Duodenal mucosa (tissue), 2 donors: ENCODE measurements around the gene PPM1N.
"Not testable (repeated sequence)": the region's sequence is repeated elsewhere in the genome, so short reads cannot be mapped to it uniquely, and the experiment has no call there.

Experiments used
- H3K27ac ChIP-seq: one replicate; pipeline ENCODE4 v1.7.0; 2013; ENCODE audit warnings: low read depth, low read length
- H3K27me3 ChIP-seq, 2 donors: one replicate each; pipeline ENCODE4 v1.7.0; 2013; ENCODE audit warnings: low read length in 2 of 2, control low read depth in 1 of 2; ENCODE audit not compliant: insufficient read depth in 2 of 2, control insufficient read depth in 1 of 2
- H3K36me3 ChIP-seq, 2 donors: one replicate each; pipeline ENCODE4 v1.7.0; 2013; ENCODE audit warnings: low read length in 2 of 2, control low read depth in 1 of 2; ENCODE audit not compliant: insufficient read depth in 2 of 2, control insufficient read depth in 1 of 2
- H3K4me1 ChIP-seq, 2 donors: one replicate each; pipeline ENCODE4 v1.7.0; 2013; ENCODE audit warnings: low read length in 2 of 2, control low read depth in 1 of 2; ENCODE audit not compliant: insufficient read depth in 2 of 2, control insufficient read depth in 1 of 2
- H3K4me3 ChIP-seq, 2 donors: one replicate each; pipeline ENCODE4 v1.7.0; 2013; ENCODE audit warnings: low read length in 2 of 2, low read depth in 1 of 2
- H3K9ac ChIP-seq, 2 donors: one replicate each; pipeline ENCODE4 v1.7.0; 2013; ENCODE audit warnings: low read length in 2 of 2, low read depth in 1 of 2
- H3K9me3 ChIP-seq, 2 donors: one replicate each; pipeline ENCODE4 v1.7.0; 2013; ENCODE audit warnings: low read length in 2 of 2, control low read depth in 1 of 2; ENCODE audit not compliant: control insufficient read depth in 1 of 2

The PPM1N gene

GRCh38 chr19:45508417-45508860 lies 10.2 kb downstream of the PPM1N start:
- Histone ChIP-seq H3K4me1 (peaks cover 18 to 33% of the 10 kb centered on the region in 2 donors), H3K27ac (peak overlapping the region; percentile 96), H3K36me3 (peaks cover 0 to 4% of the 10 kb centered on the region in 2 donors)

GRCh38 chr19:45508861-45509691 lies 10.8 kb downstream of the PPM1N start:
- H3K9me3 ChIP-seq, result no peaks in the 10 kb centered on the region
- peaks cover 0 to 4% of the 10 kb centered on the region in 2 donors for H3K36me3 ChIP-seq
- peak overlapping the region; percentile 95 to 98 for H3K4me3 ChIP-seq
- peaks cover 23 to 38% of the 10 kb centered on the region in 2 donors for H3K4me1 ChIP-seq
- peak overlapping the region; percentile 96 for H3K27ac ChIP-seq
- no peaks in the 10 kb centered on the region for H3K27me3 ChIP-seq
- peak overlapping the region; percentile 90 to 100 for H3K9ac ChIP-seq

More at GRCh38 chr19:45508417-45508860, 10.2 kb downstream of the PPM1N start:
- Histone ChIP-seq H3K27me3 (no peaks in the 10 kb centered on the region), H3K9ac (peak overlapping the region; percentile 98 to 100), H3K4me3 (peak overlapping the region; percentile 95 to 98), H3K9me3 (no peaks in the 10 kb centered on the region)

- H3K9me3 ChIP-seq, result no peaks in the 10 kb centered on the region
- no peaks in the 10 kb centered on the region for H3K27me3 ChIP-seq
- H3K9ac ChIP-seq, result peak overlapping the region; percentile 63 to 100
- H3K4me3 ChIP-seq, result peak overlapping the region; percentile 95 to 98
- peak overlapping the region; percentile 44 for H3K27ac ChIP-seq
- peaks cover 0 to 4% of the 10 kb centered on the region in 2 donors for H3K36me3 ChIP-seq
- peaks cover 29 to 44% of the 10 kb centered on the region in 2 donors for H3K4me1 ChIP-seq
Observed at GRCh38 chr19:45509692-45510015, 11.4 kb downstream of the PPM1N start.

DNA sequence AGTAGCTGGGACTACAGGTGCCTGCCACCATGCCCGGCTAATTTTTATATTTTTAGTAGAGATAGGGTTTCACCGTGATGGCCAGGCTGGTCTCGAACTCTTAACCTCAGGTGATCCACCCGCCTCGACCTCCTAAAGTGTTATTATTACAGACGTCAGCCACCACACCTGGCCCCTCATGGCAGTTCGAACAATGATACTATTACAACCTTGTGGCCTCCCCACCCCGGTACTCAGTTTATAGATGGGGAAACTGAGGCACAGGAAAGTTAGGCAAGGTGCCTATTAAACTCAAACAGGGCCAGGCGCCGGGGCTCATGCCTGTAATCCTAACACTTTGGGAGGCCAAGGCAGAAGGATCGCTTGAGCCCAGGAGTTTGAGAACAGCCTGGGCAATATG lies 12.1 kb downstream of the PPM1N start:
- H3K27ac ChIP-seq, H3K36me3 ChIP-seq, H3K9me3 ChIP-seq, H3K9ac ChIP-seq, H3K4me3 ChIP-seq, H3K27me3 ChIP-seq: not testable (repeated sequence)
- peaks cover 36 to 51% of the 10 kb centered on the region in 2 donors for H3K4me1 ChIP-seq

DNA sequence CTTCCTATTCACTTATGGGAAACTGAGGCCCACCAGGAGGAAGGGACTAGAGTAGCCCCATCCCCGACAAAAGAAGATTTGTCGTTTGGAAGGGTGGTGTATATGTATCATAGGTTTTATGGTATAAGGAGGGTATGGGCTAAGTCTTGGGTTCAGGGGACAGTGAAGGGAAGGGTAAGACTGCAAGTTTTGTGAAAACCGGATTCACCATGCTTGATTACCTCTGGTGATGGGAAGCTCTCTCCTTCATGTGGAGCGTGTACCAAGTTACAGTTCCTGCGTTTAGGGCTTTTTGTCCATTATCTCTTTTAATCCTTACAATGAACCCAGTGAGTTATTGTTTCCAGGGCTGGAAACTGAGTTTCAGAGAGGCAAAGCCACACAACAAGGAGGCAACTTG lies 12.8 kb downstream of the PPM1N start:
- Histone ChIP-seq H3K9ac (peak overlapping the region in 1 of 2 donors; percentile 10), H3K4me1 (peaks cover 42 to 55% of the 10 kb centered on the region in 2 donors), H3K36me3 (peaks cover 0 to 4% of the 10 kb centered on the region in 2 donors), H3K27me3 (no peaks in the 10 kb centered on the region), H3K9me3 (no peaks in the 10 kb centered on the region), H3K27ac (no peak overlapping the region), H3K4me3 (peak overlapping the region in 1 of 2 donors; percentile 43)

DNA sequence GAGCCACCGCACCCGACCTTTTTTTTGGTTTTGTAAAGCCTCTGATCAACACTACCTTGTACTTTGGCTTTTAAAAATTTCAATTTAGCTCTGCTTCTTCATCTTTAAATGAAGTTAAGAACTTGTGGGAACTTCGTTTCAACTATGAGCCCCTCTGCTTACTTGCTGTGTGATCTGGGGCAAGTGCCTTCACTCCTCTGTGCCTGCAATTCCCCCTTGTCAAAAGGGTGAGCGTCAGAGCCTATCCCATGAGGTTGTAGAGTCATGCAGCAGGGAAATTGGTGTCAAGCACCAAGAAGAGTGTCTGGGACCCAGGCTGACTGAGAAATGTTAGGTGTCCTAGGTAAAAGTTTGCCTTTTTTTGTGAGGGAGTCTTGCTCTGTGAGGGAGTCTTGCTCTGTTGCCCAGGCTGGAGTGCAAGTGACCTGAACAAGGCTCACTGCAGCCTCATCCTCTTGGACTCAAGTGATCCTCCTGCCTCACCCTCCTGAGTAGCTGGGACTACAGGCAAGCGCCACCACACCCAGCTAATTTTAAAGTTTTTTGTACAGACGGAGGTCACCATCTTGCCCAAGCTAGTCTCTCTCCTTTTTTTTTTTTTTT lies 14.7 kb downstream of the PPM1N start:
- H3K27me3 ChIP-seq, result no peaks in the 10 kb centered on the region
- H3K4me3 ChIP-seq, result no peak overlapping the region
- H3K27ac ChIP-seq, result no peak overlapping the region
- no peaks in the 10 kb centered on the region for H3K9me3 ChIP-seq
- H3K36me3 ChIP-seq, result peaks cover 0 to 11% of the 10 kb centered on the region in 2 donors
- H3K9ac ChIP-seq, result no peak overlapping the region
- H3K4me1 ChIP-seq, result peaks cover 49 to 59% of the 10 kb centered on the region in 2 donors

DNA sequence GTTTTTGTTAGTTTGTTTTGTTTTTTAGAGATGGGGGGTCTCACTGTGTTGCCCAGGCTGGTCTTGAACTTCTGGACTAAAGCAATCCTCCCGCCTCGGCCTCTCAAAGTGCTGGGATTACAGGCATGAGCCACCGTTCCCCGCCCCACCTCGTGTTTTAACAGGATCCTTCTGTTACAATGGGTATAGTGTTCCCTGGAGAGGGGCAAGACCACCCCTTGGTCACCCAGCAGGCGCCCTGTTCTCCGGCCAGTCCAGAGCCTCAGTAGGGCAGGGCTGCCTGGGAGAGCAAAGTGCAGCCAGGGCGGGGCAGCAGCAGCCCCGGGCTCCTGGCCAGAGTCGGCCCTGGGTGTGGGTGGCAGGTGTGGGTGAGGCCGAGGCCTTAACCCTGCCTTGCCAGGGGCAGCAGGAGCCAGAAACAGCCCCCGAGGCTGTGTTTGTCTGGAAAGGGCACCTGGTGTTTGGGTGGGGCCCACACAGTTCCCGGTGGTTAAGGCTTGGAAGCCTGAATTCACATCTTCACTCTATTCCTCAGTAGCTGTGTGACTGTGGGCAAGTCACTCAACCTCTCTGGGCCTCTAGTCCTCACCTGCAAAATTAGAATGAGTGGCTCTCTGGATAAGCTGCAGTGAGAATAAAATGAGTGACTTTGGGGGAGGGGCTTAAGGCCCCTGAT lies 16.3 kb downstream of the PPM1N start:
- Histone ChIP-seq H3K36me3 (peaks cover 5 to 19% of the 10 kb centered on the region in 2 donors), H3K27me3 (no peaks in the 10 kb centered on the region), H3K4me3 (peak overlapping the region; percentile 34 to 50), H3K4me1 (peaks cover 52 to 59% of the 10 kb centered on the region in 2 donors), H3K9me3 (no peaks in the 10 kb centered on the region), H3K27ac (peak overlapping the region; percentile 89), H3K9ac (peak overlapping the region; percentile 58 to 83)

DNA sequence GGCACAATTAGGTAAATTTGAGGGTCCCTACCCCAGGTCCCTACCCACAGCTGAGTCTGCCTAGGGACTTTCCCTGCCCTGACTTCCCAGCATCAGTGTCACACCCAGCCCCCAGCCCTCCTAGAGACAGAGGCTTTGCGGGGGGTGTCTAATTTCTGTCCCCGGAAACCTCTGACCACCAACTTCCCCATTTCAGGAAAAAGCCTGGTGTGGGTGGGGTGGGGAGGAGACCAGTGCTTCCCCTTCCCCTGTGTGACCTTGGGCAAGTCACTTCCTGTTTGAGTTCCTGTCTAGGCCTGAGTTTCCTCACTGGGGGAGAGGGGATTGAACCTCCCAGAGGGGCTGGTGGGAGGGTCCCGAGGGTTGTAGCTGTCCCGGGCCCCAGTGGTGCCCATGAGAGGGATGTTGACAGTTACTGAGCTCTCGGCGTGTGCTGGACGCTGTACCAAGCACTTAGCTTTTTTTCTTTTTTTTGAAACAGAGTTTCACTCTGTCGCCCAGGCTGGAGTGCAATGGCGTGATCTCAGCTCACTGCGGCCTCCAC lies 16.9 kb downstream of the PPM1N start:
- H3K27ac ChIP-seq, result peak overlapping the region; percentile 89
- no peaks in the 10 kb centered on the region for H3K27me3 ChIP-seq
- H3K9ac ChIP-seq, result peak overlapping the region; percentile 58 to 83
- peaks cover 52% of the 10 kb centered on the region in 2 donors for H3K4me1 ChIP-seq
- no peaks in the 10 kb centered on the region for H3K9me3 ChIP-seq
- H3K36me3 ChIP-seq, result peaks cover 7 to 22% of the 10 kb centered on the region in 2 donors
- peak overlapping the region; percentile 34 to 50 for H3K4me3 ChIP-seq

DNA sequence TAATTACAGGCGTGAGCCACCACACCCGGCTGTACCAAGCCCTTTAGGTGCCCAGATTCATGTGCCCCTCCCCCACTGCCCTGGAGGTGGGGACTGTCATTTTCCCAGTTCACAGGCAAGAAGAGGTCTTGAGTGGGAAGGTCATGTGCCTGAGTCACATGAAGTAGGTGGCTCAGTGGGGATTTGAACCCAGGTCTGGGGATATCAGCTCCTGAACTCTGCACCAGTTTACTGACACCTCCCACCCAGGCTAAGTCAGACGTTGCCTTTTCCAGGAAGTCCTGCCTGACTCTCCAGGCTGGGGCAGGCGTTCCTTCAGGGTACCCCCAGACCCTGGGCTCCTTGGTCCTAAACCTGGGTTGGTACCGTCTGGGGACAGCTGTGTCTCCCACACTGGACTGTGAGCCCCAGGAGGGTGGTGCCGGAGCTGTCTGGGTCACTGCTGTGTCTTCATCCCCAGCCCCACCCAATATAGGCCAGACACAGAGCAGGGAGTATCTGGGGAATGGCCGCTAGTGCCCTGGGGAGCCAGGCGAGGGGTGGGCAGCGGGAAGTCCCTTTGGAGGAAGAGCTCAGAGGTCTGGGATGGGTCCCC lies 17.7 kb downstream of the PPM1N start:
- Histone ChIP-seq H3K4me1 (peaks cover 52 to 55% of the 10 kb centered on the region in 2 donors), H3K27ac (peak overlapping the region; percentile 89), H3K9ac (peak overlapping the region; percentile 58 to 83), H3K36me3 (peaks cover 10 to 27% of the 10 kb centered on the region in 2 donors), H3K9me3 (no peaks in the 10 kb centered on the region), H3K4me3 (peak overlapping the region in 1 of 2 donors; percentile 34), H3K27me3 (no peaks in the 10 kb centered on the region)
